ENCODE results near the gene MTUS2. TPM values are rescaled to one million over a fixed set of nuclear protein-coding genes. Genes with fewer than 3 reads are reported as not detected.

The MTUS2 gene
- total and polyA plus RNA-seq, 2 donors (not counting 3 experiments of a cell fraction or from before 2014, with no cell fraction given), result not detected

GRCh38 chr13:29059800-29060199 lies 239.7 kb downstream of the MTUS2 start:
- FAIRE-seq, result no peak
- ChIA-PET CTCF (no interaction called here), POLR2A (no interaction called here)
- Histone ChIP-seq H3K4me2 (ENCODE audit: insufficient read depth, low read length) (no peak overlapping the region), H4K20me1 (replicated peaks; ENCODE audit: control insufficient read depth, extremely low read depth, insufficient read depth, low read length) (no peaks in the 10 kb centered on the region), H3K27ac (ENCODE audit: insufficient read depth, low read depth, low read length) (no peak overlapping the region), H3K4me3 (replicated peaks in 1 of 3; ENCODE audit: insufficient read depth in 1 of 3, low read depth in 1 of 3, low read length in 3 of 3) (no peak overlapping the region), H3K36me3 (ENCODE audit: control insufficient read depth in 2 of 2, extremely low read depth in 1 of 2, insufficient read depth in 2 of 2, low read length in 2 of 2) (no peaks in the 10 kb centered on the region), H3K9me1 (replicated peaks; ENCODE audit: control insufficient read depth, extremely low read depth, insufficient read depth, low read length) (no peaks in the 10 kb centered on the region), H3K27me3 (ENCODE audit: control insufficient read depth in 2 of 2, insufficient read depth in 2 of 2, low read length in 2 of 2) (no peaks in the 10 kb centered on the region), H3K9ac (replicated peaks; ENCODE audit: extremely low read depth, insufficient read depth, low read length) (no peak overlapping the region), H3K4me1 (ENCODE audit: control insufficient read depth, extremely low read depth, insufficient read depth, low read length) (no peaks in the 10 kb centered on the region), H3K9me3 (replicated peaks; ENCODE audit: control insufficient read depth, insufficient read depth, low read length) (peaks cover 5% of the 10 kb centered on the region), H2AFZ (ENCODE audit: low read depth, low read length) (no peak overlapping the region), H3K79me2 (ENCODE audit: control insufficient read depth, insufficient read depth, low read length) (no peaks in the 10 kb centered on the region)
- dilution Hi-C loops (cut with MboI; ENCODE audit: extremely low pct_ligation_motif_present, low sequenced_read_pairs) (no loop called here), intact Hi-C loops (cut with micrococcal nuclease) (no loop called here)
- TF ChIP-seq GATA2 (IDR thresholded peaks at IDR 0.05; ENCODE audit: insufficient read depth, insufficient read length, low read depth, low read length) (no peak), MYC (IDR thresholded peaks at IDR 0.05; ENCODE audit: low read depth, low read length) (no peak), EZH2 (IDR thresholded peaks at IDR 0.05; ENCODE audit: borderline replicate concordance, low read depth, low read length, severe bottlenecking) (no peak), FOS (IDR thresholded peaks at IDR 0.05; ENCODE audit: borderline replicate concordance, insufficient read depth, low read length) (no peak), JUN (IDR thresholded peaks at IDR 0.05; ENCODE audit: borderline replicate concordance, insufficient read depth, insufficient read length, low read depth) (no peak)
- DNase-seq (ENCODE audit: low read depth, low spot score), result no peak
- no TSS peak for BruUV-seq (replicated peaks)

DNA sequence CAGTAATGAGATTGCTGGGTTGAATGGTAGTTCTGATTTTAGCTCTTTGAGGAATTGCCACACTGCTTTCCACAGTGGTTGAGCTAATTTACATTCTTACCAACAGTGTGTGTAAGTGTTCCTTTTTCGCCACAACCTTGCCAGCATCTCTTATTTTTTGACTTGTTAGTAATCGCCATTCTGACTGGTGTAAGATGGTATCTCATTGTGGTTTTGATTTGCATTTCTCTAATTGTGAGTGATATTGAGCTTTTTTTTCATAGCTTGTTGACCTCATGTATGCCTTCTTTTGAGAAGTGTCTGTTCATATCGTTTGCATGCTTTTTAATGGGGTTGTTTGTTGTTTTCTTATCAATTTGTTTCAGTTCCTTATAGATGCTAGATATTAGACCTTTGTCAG lies 245.0 kb downstream of the MTUS2 start:
- H3K27me3 ChIP-seq (ENCODE audit: control insufficient read depth in 2 of 2, insufficient read depth in 2 of 2, low read length in 2 of 2), result no peaks in the 10 kb centered on the region
- no peak overlapping the region for H2AFZ ChIP-seq (ENCODE audit: low read depth, low read length)
- H3K27ac ChIP-seq (ENCODE audit: insufficient read depth, low read depth, low read length), result no peak overlapping the region
- dilution Hi-C loops (cut with MboI; ENCODE audit: extremely low pct_ligation_motif_present, low sequenced_read_pairs) (no loop called here), intact Hi-C loops (cut with micrococcal nuclease) (no loop called here)
- H3K36me3 ChIP-seq (ENCODE audit: control insufficient read depth in 2 of 2, extremely low read depth in 1 of 2, insufficient read depth in 2 of 2, low read length in 2 of 2), result no peaks in the 10 kb centered on the region
- no peaks in the 10 kb centered on the region for H3K4me1 ChIP-seq (ENCODE audit: control insufficient read depth, extremely low read depth, insufficient read depth, low read length)
- DNase-seq (ENCODE audit: low read depth, low spot score), result no peak
- H3K4me2 ChIP-seq (ENCODE audit: insufficient read depth, low read length), result no peak overlapping the region
- FAIRE-seq, result no peak
- no peaks in the 10 kb centered on the region for H4K20me1 ChIP-seq (replicated peaks; ENCODE audit: control insufficient read depth, extremely low read depth, insufficient read depth, low read length)
- H3K4me3 ChIP-seq (replicated peaks in 1 of 3; ENCODE audit: insufficient read depth in 1 of 3, low read depth in 1 of 3, low read length in 3 of 3), result no peak overlapping the region
- no TSS peak for BruUV-seq (replicated peaks)
- POLR2A ChIA-PET, result no interaction called here
- H3K9me1 ChIP-seq (replicated peaks; ENCODE audit: control insufficient read depth, extremely low read depth, insufficient read depth, low read length), result no peaks in the 10 kb centered on the region
- CTCF ChIA-PET, result no interaction called here
- peaks cover 2% of the 10 kb centered on the region for H3K9me3 ChIP-seq (replicated peaks; ENCODE audit: control insufficient read depth, insufficient read depth, low read length)
- no peak overlapping the region for H3K9ac ChIP-seq (replicated peaks; ENCODE audit: extremely low read depth, insufficient read depth, low read length)
- no peaks in the 10 kb centered on the region for H3K79me2 ChIP-seq (ENCODE audit: control insufficient read depth, insufficient read depth, low read length)
- no peak for TF ChIP-seq POLR2AphosphoS5 (IDR thresholded peaks at IDR 0.05; ENCODE audit: insufficient read depth, low read depth, low read length)
- no peak for TF ChIP-seq FOS (IDR thresholded peaks at IDR 0.05; ENCODE audit: borderline replicate concordance, insufficient read depth, low read length)
- TF ChIP-seq, protein P1, sequence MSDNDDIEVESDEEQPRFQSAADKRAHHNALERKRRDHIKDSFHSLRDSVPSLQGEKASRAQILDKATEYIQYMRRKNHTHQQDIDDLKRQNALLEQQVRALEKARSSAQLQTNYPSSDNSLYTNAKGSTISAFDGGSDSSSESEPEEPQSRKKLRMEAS (IDR thresholded peaks at IDR 0.05; ENCODE audit: insufficient read depth, insufficient read length), result no peak
- TF ChIP-seq EZH2 (IDR thresholded peaks at IDR 0.05; ENCODE audit: borderline replicate concordance, low read depth, low read length, severe bottlenecking), result no peak
- TF ChIP-seq, protein P2, sequence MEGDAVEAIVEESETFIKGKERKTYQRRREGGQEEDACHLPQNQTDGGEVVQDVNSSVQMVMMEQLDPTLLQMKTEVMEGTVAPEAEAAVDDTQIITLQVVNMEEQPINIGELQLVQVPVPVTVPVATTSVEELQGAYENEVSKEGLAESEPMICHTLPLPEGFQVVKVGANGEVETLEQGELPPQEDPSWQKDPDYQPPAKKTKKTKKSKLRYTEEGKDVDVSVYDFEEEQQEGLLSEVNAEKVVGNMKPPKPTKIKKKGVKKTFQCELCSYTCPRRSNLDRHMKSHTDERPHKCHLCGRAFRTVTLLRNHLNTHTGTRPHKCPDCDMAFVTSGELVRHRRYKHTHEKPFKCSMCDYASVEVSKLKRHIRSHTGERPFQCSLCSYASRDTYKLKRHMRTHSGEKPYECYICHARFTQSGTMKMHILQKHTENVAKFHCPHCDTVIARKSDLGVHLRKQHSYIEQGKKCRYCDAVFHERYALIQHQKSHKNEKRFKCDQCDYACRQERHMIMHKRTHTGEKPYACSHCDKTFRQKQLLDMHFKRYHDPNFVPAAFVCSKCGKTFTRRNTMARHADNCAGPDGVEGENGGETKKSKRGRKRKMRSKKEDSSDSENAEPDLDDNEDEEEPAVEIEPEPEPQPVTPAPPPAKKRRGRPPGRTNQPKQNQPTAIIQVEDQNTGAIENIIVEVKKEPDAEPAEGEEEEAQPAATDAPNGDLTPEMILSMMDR (IDR thresholded peaks at IDR 0.05; ENCODE audit: extremely low read depth in 1 of 2, insufficient read depth in 1 of 2, low read depth in 1 of 2, low read length in 2 of 2), result no peak
- TF ChIP-seq GATA2 (IDR thresholded peaks at IDR 0.05; ENCODE audit: insufficient read depth, insufficient read length, low read depth, low read length), result no peak
- TF ChIP-seq POLR2A (IDR thresholded peaks at IDR 0.05; ENCODE audit: low read depth, low read length), result no peak
- TF ChIP-seq MYC (IDR thresholded peaks at IDR 0.05; ENCODE audit: low read depth, low read length), result no peak
- TF ChIP-seq JUN (IDR thresholded peaks at IDR 0.05; ENCODE audit: borderline replicate concordance, insufficient read depth, insufficient read length, low read depth), result no peak
